ENCODE measurements around the gene SFMBT1. TPM values are rescaled to one million over a fixed set of nuclear protein-coding genes. Genes with fewer than 3 reads are reported as not detected.

SFMBT1 gene
- total RNA-seq, 1 experiment from 2014 or later: 14.8 TPM

DNA sequence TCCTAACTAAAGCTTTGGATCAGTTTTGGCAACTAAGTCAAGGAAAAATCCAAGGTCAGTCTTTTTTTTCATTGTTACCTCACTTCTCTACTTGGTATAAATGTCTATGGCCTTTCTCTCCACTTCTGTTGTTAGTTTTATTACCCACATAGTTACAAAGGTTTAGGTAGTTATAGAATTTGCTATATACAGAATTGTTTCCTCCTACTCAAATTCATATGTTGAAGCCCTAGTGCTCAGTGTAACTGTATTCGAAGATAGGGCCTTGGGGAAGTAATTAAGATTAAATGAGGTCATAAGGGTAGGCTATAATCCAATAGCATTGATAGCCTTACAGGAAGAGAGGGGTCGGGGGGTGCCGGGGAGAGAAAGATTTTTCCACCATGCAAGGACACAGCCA, 128.8 kb downstream of the SFMBT1 start (continued):
- TF ChIP-seq REST (IDR thresholded peaks at IDR 0.05; ENCODE audit: low read depth): no peak

DNA sequence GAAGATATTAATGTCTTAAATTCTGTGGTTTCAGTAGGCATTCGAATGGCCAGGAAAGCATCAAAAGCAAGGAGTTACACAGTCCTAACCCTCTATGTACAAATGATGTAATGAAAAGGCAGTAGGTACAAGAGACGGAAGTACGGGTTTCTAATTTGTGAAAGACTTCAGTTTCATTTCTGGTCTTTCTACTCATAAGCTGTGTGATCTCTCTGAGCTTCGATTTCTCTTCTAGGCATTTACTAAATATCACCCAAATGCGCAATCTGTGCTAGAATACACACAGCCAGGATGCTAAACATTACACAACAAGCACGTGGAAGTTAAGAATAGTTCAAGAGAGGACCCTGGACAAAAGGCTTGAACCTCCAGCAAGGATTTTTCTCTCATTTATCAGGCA, 130.6 kb downstream of the SFMBT1 start:
- no peaks in the 10 kb centered on the region for H4K20me1 ChIP-seq (ENCODE audit: insufficient read depth)
- H3K36me3 ChIP-seq (ENCODE audit: control insufficient read depth in 1 of 2, insufficient read depth in 2 of 2, low read length in 2 of 2): peaks cover 17 to 29% of the 10 kb centered on the region in 2 experiments
- no peaks in the 10 kb centered on the region for H3K27me3 ChIP-seq (ENCODE audit: insufficient read depth, low read length)
- no peak overlapping the region for H3K4me2 ChIP-seq (ENCODE audit: low read length)
- ChIA-PET CTCF (no interaction called here), POLR2A (no interaction called here), RAD21 (ENCODE audit: low non-redundant PET in 1 of 2, low total read pairs in 2 of 2, uncharacterized antibody in 2 of 2, unreplicated experiment in 2 of 2) (no interaction called here)
- no peaks in the 10 kb centered on the region for H3K9me2 ChIP-seq (ENCODE audit: insufficient read depth)
- DNase-seq (ENCODE audit: low read depth, low spot score) (no peak), ATAC-seq (no peak)
- H3K4me1 ChIP-seq (ENCODE audit: control insufficient read depth in 1 of 2, insufficient read depth in 2 of 2, low read length in 2 of 2): no peaks in the 10 kb centered on the region
- no peaks in the 10 kb centered on the region for H3K79me2 ChIP-seq (ENCODE audit: insufficient read depth, low read length)
- TF ChIP-seq POLR2A (IDR thresholded peaks at IDR 0.05; ENCODE audit: borderline replicate concordance, extremely low read depth, insufficient read depth, insufficient read length) (no peak), CBX3 (IDR thresholded peaks at IDR 0.05; ENCODE audit: low read depth) (no peak), ZNF274 (IDR thresholded peaks at IDR 0.05; ENCODE audit: low read depth, low read length) (no peak), FOSL1 (IDR thresholded peaks at IDR 0.05; ENCODE audit: low read depth) (no peak), SP1 (IDR thresholded peaks at IDR 0.05; ENCODE audit: low read depth) (no peak), SRF (IDR thresholded peaks at IDR 0.05; ENCODE audit: low read depth) (no peak), EGR1 (IDR thresholded peaks at IDR 0.05; ENCODE audit: low read depth) (no peak), EZH2phosphoT487 (IDR thresholded peaks at IDR 0.05; ENCODE audit: borderline replicate concordance) (no peak), EZH2 (IDR thresholded peaks at IDR 0.05) (no peak), REST (IDR thresholded peaks at IDR 0.05; ENCODE audit: low read depth) (no peak), ZFX (IDR thresholded peaks at IDR 0.05) (no peak), JUND (IDR thresholded peaks at IDR 0.05) (no peak), RAD21 (IDR thresholded peaks at IDR 0.05; ENCODE audit: low read depth) (no peak), ATF3 (IDR thresholded peaks at IDR 0.05) (no peak), ELF1 (IDR thresholded peaks at IDR 0.05; ENCODE audit: borderline replicate concordance, low read depth) (no peak), TCF7L2 (IDR thresholded peaks at IDR 0.05; ENCODE audit: borderline replicate concordance, extremely low read depth, insufficient read depth, insufficient read length) (no peak)
- TF ChIP-seq, protein P1, sequence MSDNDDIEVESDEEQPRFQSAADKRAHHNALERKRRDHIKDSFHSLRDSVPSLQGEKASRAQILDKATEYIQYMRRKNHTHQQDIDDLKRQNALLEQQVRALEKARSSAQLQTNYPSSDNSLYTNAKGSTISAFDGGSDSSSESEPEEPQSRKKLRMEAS (IDR thresholded peaks at IDR 0.05): no peak
- TF ChIP-seq, protein P2, sequence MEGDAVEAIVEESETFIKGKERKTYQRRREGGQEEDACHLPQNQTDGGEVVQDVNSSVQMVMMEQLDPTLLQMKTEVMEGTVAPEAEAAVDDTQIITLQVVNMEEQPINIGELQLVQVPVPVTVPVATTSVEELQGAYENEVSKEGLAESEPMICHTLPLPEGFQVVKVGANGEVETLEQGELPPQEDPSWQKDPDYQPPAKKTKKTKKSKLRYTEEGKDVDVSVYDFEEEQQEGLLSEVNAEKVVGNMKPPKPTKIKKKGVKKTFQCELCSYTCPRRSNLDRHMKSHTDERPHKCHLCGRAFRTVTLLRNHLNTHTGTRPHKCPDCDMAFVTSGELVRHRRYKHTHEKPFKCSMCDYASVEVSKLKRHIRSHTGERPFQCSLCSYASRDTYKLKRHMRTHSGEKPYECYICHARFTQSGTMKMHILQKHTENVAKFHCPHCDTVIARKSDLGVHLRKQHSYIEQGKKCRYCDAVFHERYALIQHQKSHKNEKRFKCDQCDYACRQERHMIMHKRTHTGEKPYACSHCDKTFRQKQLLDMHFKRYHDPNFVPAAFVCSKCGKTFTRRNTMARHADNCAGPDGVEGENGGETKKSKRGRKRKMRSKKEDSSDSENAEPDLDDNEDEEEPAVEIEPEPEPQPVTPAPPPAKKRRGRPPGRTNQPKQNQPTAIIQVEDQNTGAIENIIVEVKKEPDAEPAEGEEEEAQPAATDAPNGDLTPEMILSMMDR (IDR thresholded peaks at IDR 0.05 in 2 of 3, conservative IDR thresholded peaks at IDR 0.05 in 1 of 3; ENCODE audit: borderline replicate concordance in 1 of 3, insufficient read depth in 1 of 3, low read depth in 2 of 3, low read length in 2 of 3): no peak
- no peak overlapping the region for H3K9ac ChIP-seq (ENCODE audit: low read length)
- no TSS peak for BruUV-seq (replicated peaks)
- H3K27ac ChIP-seq (ENCODE audit: low read depth, low read length): no peak overlapping the region
- H3K4me3 ChIP-seq (replicated peaks in 1 of 2; ENCODE audit: low read depth in 1 of 2, low read length in 2 of 2): no peak overlapping the region
- no peak overlapping the region for H2AFZ ChIP-seq (ENCODE audit: low read depth, low read length, poor library complexity, severe bottlenecking)
- H3K9me3 ChIP-seq (ENCODE audit: control insufficient read depth in 1 of 2, insufficient read depth in 1 of 2, low read depth in 1 of 2, low read length in 2 of 2): no peaks in the 10 kb centered on the region
- intact Hi-C loops (cut with micrococcal nuclease): no loop called here
